WERI-Rb-1 (cell line): ENCODE data around the gene ZNF785.

ENCODE experiments used
- DNase-seq: peaks from one replicate; pipeline ENCODE4 v3.0.0-alpha.2; 2020
- H3K27ac ChIP-seq: fragments of 250-450 bp; sonication (Bioruptor Pico); 2 replicates; pipeline ENCODE4 v1.5.1; 2020; ENCODE audit warnings: mild to moderate bottlenecking, moderate library complexity
- H3K27me3 ChIP-seq: fragments of 250-450 bp; sonication (Bioruptor Pico); 2 replicates; pipeline ENCODE4 v1.5.1; 2021; ENCODE audit warnings: mild to moderate bottlenecking, low read depth, moderate library complexity; ENCODE audit not compliant: insufficient read depth, severe bottlenecking
- H3K36me3 ChIP-seq: fragments of 250-450 bp; sonication (Bioruptor Pico); 2 replicates; pipeline ENCODE4 v1.5.1; 2020; ENCODE audit warnings: mild to moderate bottlenecking, moderate library complexity
- H3K4me3 ChIP-seq: 2 replicates; pipeline ENCODE4 v1.5.1; 2011; ENCODE audit warnings: low read depth, mild to moderate bottlenecking, control low read depth, low read length
- H3K9me3 ChIP-seq: fragments of 250-450 bp; sonication (Bioruptor Pico); 2 replicates; pipeline ENCODE4 v1.5.1; 2021; ENCODE audit warnings: mild to moderate bottlenecking, moderate library complexity; ENCODE audit not compliant: severe bottlenecking
- CTCF ChIP-seq: IDR thresholded peaks from 2 replicates; pipeline ENCODE4 v1.5.1; 2011; ENCODE audit warnings: low read depth, mild to moderate bottlenecking, control low read depth, inconsistent platforms, low read length

ZNF785 gene

DNA sequence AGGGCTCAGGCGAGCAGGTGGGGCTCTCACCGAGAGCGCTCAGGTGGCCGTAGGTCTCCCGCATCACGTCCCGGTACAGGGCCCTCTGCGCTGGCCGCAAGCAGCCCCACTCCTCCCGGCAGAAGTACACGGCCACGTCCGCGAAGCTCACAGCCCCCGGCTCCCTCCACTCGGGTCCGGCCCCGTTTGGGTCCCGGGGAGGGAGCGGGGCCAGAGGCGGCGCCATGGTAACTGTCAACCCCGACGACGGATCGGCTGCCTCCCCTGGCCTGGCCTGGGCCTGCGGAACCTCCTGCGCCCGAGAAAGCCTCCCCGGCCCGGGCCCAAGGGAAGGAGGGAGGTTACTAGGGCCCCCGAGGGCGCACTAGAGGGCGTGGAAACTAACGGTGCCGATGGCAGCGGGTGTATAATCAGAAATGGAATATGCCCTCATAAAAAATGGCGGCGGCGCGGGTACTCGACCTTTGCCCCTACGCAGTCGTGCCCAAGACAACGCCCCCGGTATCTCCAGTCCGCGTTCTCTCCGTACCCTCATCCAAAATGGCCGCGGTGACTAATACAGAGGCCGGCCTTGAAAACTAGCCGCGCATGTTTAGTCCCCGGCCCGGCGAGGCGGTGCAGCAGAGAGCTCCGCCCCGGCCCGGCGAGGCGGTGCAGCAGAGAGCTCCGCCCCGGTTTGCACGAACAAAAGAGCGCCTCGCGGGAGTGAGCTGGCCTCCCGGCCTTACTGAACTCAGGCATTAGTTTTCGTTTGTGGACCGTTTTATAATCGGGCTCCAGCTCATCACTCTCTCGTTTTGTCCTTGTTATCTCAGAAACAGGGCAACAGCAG, 27.3 kb downstream of the ZNF785 start, which contains the start of gene ZNF764:
ZNF764 (minus strand) TSS at position 418 of the 832 bp plus-strand sequence; CDS start at position 226, 192 bp downstream.
- DNase-seq = peak; percentile 90
- Histone ChIP-seq H3K27me3 (no peaks in the 10 kb centered on the region), H3K9me3 (peaks cover 4% of the 10 kb centered on the region), H3K36me3 (peaks cover 14% of the 10 kb centered on the region), H3K27ac (peak within 1 kb of the TSS; percentile 90), H3K4me3 (peak within 1 kb of the TSS; percentile 73)
- TF ChIP-seq CTCF = no peak

DNA sequence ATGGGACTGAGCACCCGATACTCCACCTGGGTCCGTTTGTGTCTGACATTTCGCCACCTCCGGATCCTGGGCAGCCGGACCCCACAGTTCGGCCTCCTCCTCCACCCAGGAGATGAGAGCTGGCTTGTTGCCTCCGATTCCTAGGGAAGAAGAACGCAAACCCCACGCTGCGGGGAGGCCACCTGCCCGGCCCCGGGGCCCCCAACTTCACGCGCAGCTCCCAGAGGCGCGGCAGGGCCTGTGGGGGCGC, 27.9 kb downstream of the ZNF785 start:
- Histone ChIP-seq H3K4me3 (peak overlapping the region; percentile 73), H3K9me3 (peaks cover 4% of the 10 kb centered on the region), H3K27ac (peak overlapping the region; percentile 90), H3K36me3 (peaks cover 14% of the 10 kb centered on the region), H3K27me3 (no peaks in the 10 kb centered on the region)
- no peak for TF ChIP-seq CTCF
- no peak for DNase-seq

- no peak for DNase-seq
- H3K27ac ChIP-seq = peak overlapping the region; percentile 22
- H3K27me3 ChIP-seq = no peaks in the 10 kb centered on the region
- H3K36me3 ChIP-seq = peaks cover 14% of the 10 kb centered on the region
- no peak overlapping the region for H3K4me3 ChIP-seq
- H3K9me3 ChIP-seq = no peaks in the 10 kb centered on the region
- TF ChIP-seq CTCF = no peak
Observed at GRCh38 chr16:30556125-30556473, 29.4 kb downstream of the ZNF785 start.

DNA sequence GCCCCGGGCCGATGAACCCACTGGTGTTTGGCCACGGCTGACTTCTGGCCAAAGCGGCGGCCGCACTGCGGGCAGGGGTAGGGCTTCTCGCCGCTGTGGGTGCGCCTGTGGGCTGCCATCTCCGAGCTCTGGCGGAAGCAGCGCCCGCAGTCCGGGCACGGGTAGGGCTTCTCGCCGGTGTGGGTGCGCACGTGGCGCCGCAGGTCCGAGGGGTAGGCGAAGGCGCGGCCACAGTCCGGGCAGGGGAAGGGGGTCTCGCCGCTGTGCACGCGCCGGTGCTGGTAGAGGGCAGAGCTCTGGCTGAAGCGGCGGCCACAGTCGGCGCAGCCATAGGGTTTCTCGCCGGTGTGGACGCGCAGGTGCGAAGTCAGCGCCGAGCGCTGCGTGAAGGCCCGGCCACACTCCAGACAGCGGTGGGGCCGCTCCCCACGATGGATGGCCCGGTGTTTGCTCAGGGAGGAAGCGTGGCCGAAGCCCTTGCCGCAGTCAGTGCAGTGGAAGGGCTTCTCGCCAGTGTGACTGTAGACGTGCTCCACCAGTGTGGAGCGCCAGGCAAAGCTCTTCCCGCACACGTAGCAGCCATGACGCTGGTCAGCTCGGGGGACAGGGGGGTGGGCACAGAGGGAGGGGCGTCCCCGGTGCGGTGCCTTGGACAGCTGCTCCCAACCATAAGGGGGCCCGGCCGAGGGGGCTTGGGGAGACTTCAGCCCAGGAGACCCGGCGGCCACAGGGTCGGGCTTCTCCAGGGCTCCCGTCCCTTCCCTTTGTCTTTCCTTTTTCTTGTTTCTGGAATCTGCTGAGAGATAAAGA, 30.0 kb downstream of the ZNF785 start:
- no peak for DNase-seq
- H3K4me3 ChIP-seq = no peak overlapping the region
- H3K27ac ChIP-seq = peak overlapping the region; percentile 22
- no peaks in the 10 kb centered on the region for H3K27me3 ChIP-seq
- no peak for TF ChIP-seq CTCF
- H3K9me3 ChIP-seq = no peaks in the 10 kb centered on the region
- peaks cover 14% of the 10 kb centered on the region for H3K36me3 ChIP-seq

- Histone ChIP-seq H3K9me3 (no peaks in the 10 kb centered on the region), H3K4me3 (no peak overlapping the region), H3K27me3 (no peaks in the 10 kb centered on the region), H3K36me3 (peaks cover 14% of the 10 kb centered on the region), H3K27ac (no peak overlapping the region)
- no peak for DNase-seq
- no peak for TF ChIP-seq CTCF
Observed at GRCh38 chr16:30554557-30555314, 30.8 kb downstream of the ZNF785 start.
